WTC11 (cell line): ENCODE measurements around the gene SNPH. TPM values are rescaled to one million over a fixed set of nuclear protein-coding genes. Genes with fewer than 3 reads are reported as not detected.

ENCODE experiments used
- ATAC-seq: fragments of 200-7000 bp; cut with Tn5 transposase; 2 replicates; pipeline ENCODE4 v1.10.0; 2021; ENCODE audit warnings: mild to moderate bottlenecking, moderate library complexity
- CTCF ChIA-PET: fragments of 300-600 bp; sonication (Branson Sonifier 250); formaldehyde crosslinking; loops from one replicate; lab custom pipeline; 2021; ENCODE audit warnings: antibody characterized with exemption; lab: Charles Lee
- POLR2A ChIA-PET: fragments of 350-600 bp; sonication (Branson Sonifier 250); formaldehyde crosslinking; loops from one replicate; lab custom pipeline; 2021; ENCODE audit warnings: antibody characterized with exemption; lab: Charles Lee
- DNase-seq: peaks from one replicate; pipeline ENCODE4 v3.0.0; 2021; ENCODE audit warnings: low spot score
- H3K27ac Mint-ChIP-seq: 2 replicates; pipeline ENCODE4 v1.8.0; 2021; ENCODE audit warnings: mixed read lengths
- H3K27me3 Mint-ChIP-seq: 2 replicates; pipeline ENCODE4 v1.8.0; 2021; ENCODE audit warnings: low read depth, mild to moderate bottlenecking, moderate library complexity, mixed read lengths
- H3K36me3 Mint-ChIP-seq: 2 replicates; pipeline ENCODE4 v1.8.0; 2021; ENCODE audit warnings: mixed read lengths
- H3K4me1 Mint-ChIP-seq: 2 replicates; pipeline ENCODE4 v1.8.0; 2022; ENCODE audit warnings: mixed read lengths
- H3K4me3 Mint-ChIP-seq: 2 replicates; pipeline ENCODE4 v1.8.0; 2021; ENCODE audit warnings: mild to moderate bottlenecking, moderate library complexity, mixed read lengths
- H3K9me3 Mint-ChIP-seq: 2 replicates; pipeline ENCODE4 v1.8.0; 2021; ENCODE audit warnings: mixed read lengths
- ESRRA ChIP-seq: sonication (generic); formaldehyde crosslinking; IDR thresholded peaks from 2 replicates; pipeline ENCODE4 v1.8.1; 2022; ENCODE audit warnings: mild to moderate bottlenecking, missing genetic modification reagents, borderline replicate concordance
- FOXJ3 ChIP-seq: sonication (generic); formaldehyde crosslinking; IDR thresholded peaks from 2 replicates; pipeline ENCODE4 v1.9.0; 2021; ENCODE audit warnings: missing genetic modification reagents, mild to moderate bottlenecking, borderline replicate concordance
- HMGA2 ChIP-seq: fragments of 250-450 bp; sonication (Bioruptor Pico); IDR thresholded peaks from 2 replicates; pipeline ENCODE4 v1.4.0; 2021; ENCODE audit warnings: mild to moderate bottlenecking, moderate library complexity
- JAZF1 ChIP-seq: fragments of 250-450 bp; sonication (Bioruptor Pico); IDR thresholded peaks from 2 replicates; pipeline ENCODE4 v1.9.0; 2021; ENCODE audit warnings: moderate library complexity, mild to moderate bottlenecking, inconsistent platforms
- JUN ChIP-seq: sonication (generic); formaldehyde crosslinking; IDR thresholded peaks from 2 replicates; pipeline ENCODE4 v1.8.0; 2023; ENCODE audit warnings: mild to moderate bottlenecking, missing genetic modification reagents
- NFATC4 ChIP-seq: fragments of 250-450 bp; sonication (Bioruptor Pico); IDR thresholded peaks from 2 replicates; pipeline ENCODE4 v1.9.0; 2021; ENCODE audit warnings: mild to moderate bottlenecking
- RELA ChIP-seq: sonication (generic); formaldehyde crosslinking; IDR thresholded peaks from 2 replicates; pipeline ENCODE4 v1.8.1; 2022; ENCODE audit warnings: missing genetic modification reagents, mild to moderate bottlenecking, borderline replicate concordance
- SMAD3 ChIP-seq: sonication (generic); formaldehyde crosslinking; IDR thresholded peaks from 2 replicates; pipeline ENCODE4 v1.8.0; 2022; ENCODE audit warnings: missing genetic modification reagents, mild to moderate bottlenecking, borderline replicate concordance
- SP1 ChIP-seq: sonication (generic); formaldehyde crosslinking; conservative IDR thresholded peaks from 2 replicates; pipeline ENCODE4 v1.8.1; 2022; ENCODE audit warnings: missing genetic modification reagents
- TP53 ChIP-seq: sonication (generic); formaldehyde crosslinking; IDR thresholded peaks from 2 replicates; pipeline ENCODE4 v1.8.1; 2023; ENCODE audit warnings: mild to moderate bottlenecking, missing genetic modification reagents
- ZNF232 ChIP-seq: sonication (generic); formaldehyde crosslinking; IDR thresholded peaks from 2 replicates; pipeline ENCODE4 v1.8.0; 2022; ENCODE audit warnings: mild to moderate bottlenecking, missing genetic modification reagents
- total RNA-seq: library from RNA; stranded (reverse); gene quantifications from 3 replicates; pipeline ENCODE4 v1.2.3, GENCODE V29; 2021
- TF ChIP-seq, protein P1 (sequence below): sonication (generic); formaldehyde crosslinking; IDR thresholded peaks from 2 replicates; pipeline ENCODE4 v1.8.1; 2023; ENCODE audit warnings: mild to moderate bottlenecking, missing genetic modification reagents, borderline replicate concordance
- TF ChIP-seq, protein P2 (sequence below): sonication (generic); formaldehyde crosslinking; IDR thresholded peaks from 2 replicates; pipeline ENCODE4 v1.8.1; 2022; ENCODE audit warnings: missing genetic modification reagents, borderline replicate concordance
- TF ChIP-seq, protein P3 (sequence below): sonication (generic); formaldehyde crosslinking; IDR thresholded peaks from 2 replicates; pipeline ENCODE4 v1.8.1; 2022; ENCODE audit warnings: mild to moderate bottlenecking, missing genetic modification reagents, moderate library complexity, borderline replicate concordance
- TF ChIP-seq, protein P4 (sequence below): sonication (generic); formaldehyde crosslinking; conservative IDR thresholded peaks from 2 replicates; pipeline ENCODE4 v1.8.1; 2023; ENCODE audit warnings: mild to moderate bottlenecking, low read depth, missing genetic modification reagents, moderate library complexity
- TF ChIP-seq, protein P5 (sequence below): sonication (generic); formaldehyde crosslinking; IDR thresholded peaks from 2 replicates; pipeline ENCODE4 v1.8.0; 2022; ENCODE audit warnings: mild to moderate bottlenecking, missing genetic modification reagents
- TF ChIP-seq, protein P6 (sequence below): sonication (generic); formaldehyde crosslinking; IDR thresholded peaks from 2 replicates; pipeline ENCODE4 v1.8.0; 2023; ENCODE audit warnings: missing genetic modification reagents, mild to moderate bottlenecking, borderline replicate concordance

The SNPH gene
- total RNA-seq, 1 experiment from 2014 or later = 3.5 TPM

DNA sequence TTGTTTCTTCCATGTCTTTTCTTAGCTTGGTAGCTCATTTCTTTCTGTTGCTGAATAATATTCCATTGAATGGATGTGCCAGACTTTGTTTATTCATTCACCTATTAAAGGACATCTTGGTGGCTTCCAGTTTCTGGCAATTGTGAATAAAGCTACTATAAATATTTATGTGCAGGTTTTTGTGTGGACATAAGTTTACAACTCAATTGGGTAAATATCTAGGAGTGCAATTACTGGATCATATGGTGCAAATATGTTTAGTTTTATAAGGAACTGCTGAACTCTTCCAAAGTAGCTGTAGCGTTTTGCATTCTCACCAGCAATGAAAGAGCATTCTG lies 79.6 kb downstream of the SNPH start (continued):
- TF ChIP-seq, protein P1, sequence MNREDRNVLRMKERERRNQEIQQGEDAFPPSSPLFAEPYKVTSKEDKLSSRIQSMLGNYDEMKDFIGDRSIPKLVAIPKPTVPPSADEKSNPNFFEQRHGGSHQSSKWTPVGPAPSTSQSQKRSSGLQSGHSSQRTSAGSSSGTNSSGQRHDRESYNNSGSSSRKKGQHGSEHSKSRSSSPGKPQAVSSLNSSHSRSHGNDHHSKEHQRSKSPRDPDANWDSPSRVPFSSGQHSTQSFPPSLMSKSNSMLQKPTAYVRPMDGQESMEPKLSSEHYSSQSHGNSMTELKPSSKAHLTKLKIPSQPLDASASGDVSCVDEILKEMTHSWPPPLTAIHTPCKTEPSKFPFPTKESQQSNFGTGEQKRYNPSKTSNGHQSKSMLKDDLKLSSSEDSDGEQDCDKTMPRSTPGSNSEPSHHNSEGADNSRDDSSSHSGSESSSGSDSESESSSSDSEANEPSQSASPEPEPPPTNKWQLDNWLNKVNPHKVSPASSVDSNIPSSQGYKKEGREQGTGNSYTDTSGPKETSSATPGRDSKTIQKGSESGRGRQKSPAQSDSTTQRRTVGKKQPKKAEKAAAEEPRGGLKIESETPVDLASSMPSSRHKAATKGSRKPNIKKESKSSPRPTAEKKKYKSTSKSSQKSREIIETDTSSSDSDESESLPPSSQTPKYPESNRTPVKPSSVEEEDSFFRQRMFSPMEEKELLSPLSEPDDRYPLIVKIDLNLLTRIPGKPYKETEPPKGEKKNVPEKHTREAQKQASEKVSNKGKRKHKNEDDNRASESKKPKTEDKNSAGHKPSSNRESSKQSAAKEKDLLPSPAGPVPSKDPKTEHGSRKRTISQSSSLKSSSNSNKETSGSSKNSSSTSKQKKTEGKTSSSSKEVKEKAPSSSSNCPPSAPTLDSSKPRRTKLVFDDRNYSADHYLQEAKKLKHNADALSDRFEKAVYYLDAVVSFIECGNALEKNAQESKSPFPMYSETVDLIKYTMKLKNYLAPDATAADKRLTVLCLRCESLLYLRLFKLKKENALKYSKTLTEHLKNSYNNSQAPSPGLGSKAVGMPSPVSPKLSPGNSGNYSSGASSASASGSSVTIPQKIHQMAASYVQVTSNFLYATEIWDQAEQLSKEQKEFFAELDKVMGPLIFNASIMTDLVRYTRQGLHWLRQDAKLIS (CRISPR knock-in tag) = no peak

DNA sequence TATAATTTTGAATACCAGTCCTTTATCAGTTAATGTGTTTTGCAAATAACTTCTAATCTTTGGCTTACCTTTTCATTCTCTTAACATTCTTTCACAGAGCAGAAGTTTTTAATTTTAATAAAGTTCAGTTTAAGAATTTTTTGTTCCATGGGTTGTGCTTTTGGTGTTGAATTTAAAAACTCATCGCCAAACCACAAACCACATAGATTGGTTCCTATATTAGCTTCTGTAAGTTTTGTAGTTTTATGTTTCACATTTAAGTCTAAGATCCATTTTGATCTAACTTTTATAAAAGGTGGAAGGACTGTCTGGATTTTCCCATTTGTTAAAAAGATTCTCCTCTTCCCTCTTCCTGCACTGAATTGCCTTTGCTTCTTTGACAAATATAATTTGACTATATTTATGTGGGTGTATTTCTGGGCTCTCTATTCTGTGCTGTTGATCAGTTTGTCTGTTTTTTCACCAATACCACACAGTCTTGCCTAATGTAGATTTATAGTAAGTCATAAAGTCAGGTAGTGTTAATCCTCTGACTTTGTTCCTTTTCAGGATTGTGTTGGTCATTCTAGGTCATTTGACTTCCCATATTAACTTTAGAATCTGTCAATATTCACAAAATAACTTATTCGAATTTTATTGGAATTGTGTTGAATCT lies 80.3 kb downstream of the SNPH start:
- POLR2A ChIA-PET = no interaction called here
- peaks cover 27% of the 10 kb centered on the region for H3K9me3 Mint-ChIP-seq
- H3K4me1 Mint-ChIP-seq = no peaks in the 10 kb centered on the region
- H3K4me3 Mint-ChIP-seq = no peak overlapping the region
- H3K36me3 Mint-ChIP-seq = peaks cover 23% of the 10 kb centered on the region
- DNase-seq (no peak), ATAC-seq (no peak)
- H3K27ac Mint-ChIP-seq = no peak overlapping the region
- H3K27me3 Mint-ChIP-seq = peaks cover 15% of the 10 kb centered on the region
- CTCF ChIA-PET = no interaction called here
- TF ChIP-seq, protein P2, sequence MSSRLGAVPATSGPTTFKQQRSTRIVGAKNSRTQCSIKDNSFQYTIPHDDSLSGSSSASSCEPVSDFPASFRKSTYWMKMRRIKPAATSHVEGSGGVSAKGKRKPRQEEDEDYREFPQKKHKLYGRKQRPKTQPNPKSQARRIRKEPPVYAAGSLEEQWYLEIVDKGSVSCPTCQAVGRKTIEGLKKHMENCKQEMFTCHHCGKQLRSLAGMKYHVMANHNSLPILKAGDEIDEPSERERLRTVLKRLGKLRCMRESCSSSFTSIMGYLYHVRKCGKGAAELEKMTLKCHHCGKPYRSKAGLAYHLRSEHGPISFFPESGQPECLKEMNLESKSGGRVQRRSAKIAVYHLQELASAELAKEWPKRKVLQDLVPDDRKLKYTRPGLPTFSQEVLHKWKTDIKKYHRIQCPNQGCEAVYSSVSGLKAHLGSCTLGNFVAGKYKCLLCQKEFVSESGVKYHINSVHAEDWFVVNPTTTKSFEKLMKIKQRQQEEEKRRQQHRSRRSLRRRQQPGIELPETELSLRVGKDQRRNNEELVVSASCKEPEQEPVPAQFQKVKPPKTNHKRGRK (CRISPR knock-in tag) = no peak
- TF ChIP-seq, protein P3, sequence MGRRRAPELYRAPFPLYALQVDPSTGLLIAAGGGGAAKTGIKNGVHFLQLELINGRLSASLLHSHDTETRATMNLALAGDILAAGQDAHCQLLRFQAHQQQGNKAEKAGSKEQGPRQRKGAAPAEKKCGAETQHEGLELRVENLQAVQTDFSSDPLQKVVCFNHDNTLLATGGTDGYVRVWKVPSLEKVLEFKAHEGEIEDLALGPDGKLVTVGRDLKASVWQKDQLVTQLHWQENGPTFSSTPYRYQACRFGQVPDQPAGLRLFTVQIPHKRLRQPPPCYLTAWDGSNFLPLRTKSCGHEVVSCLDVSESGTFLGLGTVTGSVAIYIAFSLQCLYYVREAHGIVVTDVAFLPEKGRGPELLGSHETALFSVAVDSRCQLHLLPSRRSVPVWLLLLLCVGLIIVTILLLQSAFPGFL (CRISPR knock-in tag) = no peak
- TF ChIP-seq SMAD3 (no peak), JAZF1 (no peak), TP53 (CRISPR knock-in tag) (no peak), ZNF232 (no peak), HMGA2 (CRISPR knock-in tag) (no peak), NFATC4 (CRISPR knock-in tag) (no peak), JUN (CRISPR knock-in tag) (no peak), SP1 (CRISPR knock-in tag) (no peak), FOXJ3 (CRISPR knock-in tag) (no peak), RELA (CRISPR knock-in tag) (no peak), ESRRA (no peak)
- TF ChIP-seq, protein P4, sequence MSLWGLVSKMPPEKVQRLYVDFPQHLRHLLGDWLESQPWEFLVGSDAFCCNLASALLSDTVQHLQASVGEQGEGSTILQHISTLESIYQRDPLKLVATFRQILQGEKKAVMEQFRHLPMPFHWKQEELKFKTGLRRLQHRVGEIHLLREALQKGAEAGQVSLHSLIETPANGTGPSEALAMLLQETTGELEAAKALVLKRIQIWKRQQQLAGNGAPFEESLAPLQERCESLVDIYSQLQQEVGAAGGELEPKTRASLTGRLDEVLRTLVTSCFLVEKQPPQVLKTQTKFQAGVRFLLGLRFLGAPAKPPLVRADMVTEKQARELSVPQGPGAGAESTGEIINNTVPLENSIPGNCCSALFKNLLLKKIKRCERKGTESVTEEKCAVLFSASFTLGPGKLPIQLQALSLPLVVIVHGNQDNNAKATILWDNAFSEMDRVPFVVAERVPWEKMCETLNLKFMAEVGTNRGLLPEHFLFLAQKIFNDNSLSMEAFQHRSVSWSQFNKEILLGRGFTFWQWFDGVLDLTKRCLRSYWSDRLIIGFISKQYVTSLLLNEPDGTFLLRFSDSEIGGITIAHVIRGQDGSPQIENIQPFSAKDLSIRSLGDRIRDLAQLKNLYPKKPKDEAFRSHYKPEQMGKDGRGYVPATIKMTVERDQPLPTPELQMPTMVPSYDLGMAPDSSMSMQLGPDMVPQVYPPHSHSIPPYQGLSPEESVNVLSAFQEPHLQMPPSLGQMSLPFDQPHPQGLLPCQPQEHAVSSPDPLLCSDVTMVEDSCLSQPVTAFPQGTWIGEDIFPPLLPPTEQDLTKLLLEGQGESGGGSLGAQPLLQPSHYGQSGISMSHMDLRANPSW (CRISPR knock-in tag) = no peak
- TF ChIP-seq, protein P5, sequence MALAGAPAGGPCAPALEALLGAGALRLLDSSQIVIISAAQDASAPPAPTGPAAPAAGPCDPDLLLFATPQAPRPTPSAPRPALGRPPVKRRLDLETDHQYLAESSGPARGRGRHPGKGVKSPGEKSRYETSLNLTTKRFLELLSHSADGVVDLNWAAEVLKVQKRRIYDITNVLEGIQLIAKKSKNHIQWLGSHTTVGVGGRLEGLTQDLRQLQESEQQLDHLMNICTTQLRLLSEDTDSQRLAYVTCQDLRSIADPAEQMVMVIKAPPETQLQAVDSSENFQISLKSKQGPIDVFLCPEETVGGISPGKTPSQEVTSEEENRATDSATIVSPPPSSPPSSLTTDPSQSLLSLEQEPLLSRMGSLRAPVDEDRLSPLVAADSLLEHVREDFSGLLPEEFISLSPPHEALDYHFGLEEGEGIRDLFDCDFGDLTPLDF = no peak
- TF ChIP-seq, protein P6, sequence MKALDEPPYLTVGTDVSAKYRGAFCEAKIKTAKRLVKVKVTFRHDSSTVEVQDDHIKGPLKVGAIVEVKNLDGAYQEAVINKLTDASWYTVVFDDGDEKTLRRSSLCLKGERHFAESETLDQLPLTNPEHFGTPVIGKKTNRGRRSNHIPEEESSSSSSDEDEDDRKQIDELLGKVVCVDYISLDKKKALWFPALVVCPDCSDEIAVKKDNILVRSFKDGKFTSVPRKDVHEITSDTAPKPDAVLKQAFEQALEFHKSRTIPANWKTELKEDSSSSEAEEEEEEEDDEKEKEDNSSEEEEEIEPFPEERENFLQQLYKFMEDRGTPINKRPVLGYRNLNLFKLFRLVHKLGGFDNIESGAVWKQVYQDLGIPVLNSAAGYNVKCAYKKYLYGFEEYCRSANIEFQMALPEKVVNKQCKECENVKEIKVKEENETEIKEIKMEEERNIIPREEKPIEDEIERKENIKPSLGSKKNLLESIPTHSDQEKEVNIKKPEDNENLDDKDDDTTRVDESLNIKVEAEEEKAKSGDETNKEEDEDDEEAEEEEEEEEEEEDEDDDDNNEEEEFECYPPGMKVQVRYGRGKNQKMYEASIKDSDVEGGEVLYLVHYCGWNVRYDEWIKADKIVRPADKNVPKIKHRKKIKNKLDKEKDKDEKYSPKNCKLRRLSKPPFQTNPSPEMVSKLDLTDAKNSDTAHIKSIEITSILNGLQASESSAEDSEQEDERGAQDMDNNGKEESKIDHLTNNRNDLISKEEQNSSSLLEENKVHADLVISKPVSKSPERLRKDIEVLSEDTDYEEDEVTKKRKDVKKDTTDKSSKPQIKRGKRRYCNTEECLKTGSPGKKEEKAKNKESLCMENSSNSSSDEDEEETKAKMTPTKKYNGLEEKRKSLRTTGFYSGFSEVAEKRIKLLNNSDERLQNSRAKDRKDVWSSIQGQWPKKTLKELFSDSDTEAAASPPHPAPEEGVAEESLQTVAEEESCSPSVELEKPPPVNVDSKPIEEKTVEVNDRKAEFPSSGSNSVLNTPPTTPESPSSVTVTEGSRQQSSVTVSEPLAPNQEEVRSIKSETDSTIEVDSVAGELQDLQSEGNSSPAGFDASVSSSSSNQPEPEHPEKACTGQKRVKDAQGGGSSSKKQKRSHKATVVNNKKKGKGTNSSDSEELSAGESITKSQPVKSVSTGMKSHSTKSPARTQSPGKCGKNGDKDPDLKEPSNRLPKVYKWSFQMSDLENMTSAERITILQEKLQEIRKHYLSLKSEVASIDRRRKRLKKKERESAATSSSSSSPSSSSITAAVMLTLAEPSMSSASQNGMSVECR (CRISPR knock-in tag) = no peak
